K562 (cell line): ENCODE measurements around the gene MICAL2. TPM values are rescaled to one million over a fixed set of nuclear protein-coding genes. Genes with fewer than 3 reads are reported as not detected.

Source experiments
- ARID2 ChIP-seq: fragments of 450-650 bp; IDR thresholded peaks from 2 replicates; pipeline ENCODE4 v1.6.1; 2017; ENCODE audit warnings: antibody characterized with exemption, mild to moderate bottlenecking
- BRD9 ChIP-seq: fragments of 450-650 bp; IDR thresholded peaks from 2 replicates; pipeline ENCODE4 v1.6.1; 2018; ENCODE audit warnings: low read depth; ENCODE audit not compliant: partially characterized antibody
- CEBPZ ChIP-seq: fragments of 150-350 bp; IDR thresholded peaks from 2 replicates; pipeline ENCODE4 v1.6.1; 2014; ENCODE audit warnings: low read depth, mild to moderate bottlenecking, low read length, borderline replicate concordance
- FOXA1 ChIP-seq: fragments of 450-650 bp; IDR thresholded peaks from 2 replicates; pipeline ENCODE4 v1.6.1; 2016; ENCODE audit warnings: mild to moderate bottlenecking, borderline replicate concordance
- MCM2 ChIP-seq: fragments of 450-650 bp; IDR thresholded peaks from 2 replicates; pipeline ENCODE4 v1.6.1; 2017; ENCODE audit warnings: low read depth, mild to moderate bottlenecking
- PTRF ChIP-seq: fragments of 450-650 bp; IDR thresholded peaks from 2 replicates; pipeline ENCODE4 v1.6.1; 2016; ENCODE audit warnings: mild to moderate bottlenecking, missing genetic modification characterization, missing compliant biosample characterization
- RNF2 ChIP-seq: sonication (generic); IDR thresholded peaks from 2 replicates; pipeline ENCODE4 v1.6.1; 2016
- STAG1 ChIP-seq: sonication (generic); formaldehyde crosslinking; IDR thresholded peaks from 2 replicates; pipeline ENCODE4 v1.5.0; 2020; ENCODE audit warnings: missing genetic modification reagents, borderline replicate concordance
- THRAP3 ChIP-seq: fragments of 450-650 bp; IDR thresholded peaks from 2 replicates; pipeline ENCODE4 v1.6.1; 2016; ENCODE audit warnings: mild to moderate bottlenecking, inconsistent platforms, borderline replicate concordance
- XRCC5 ChIP-seq: fragments of 200-400 bp; formaldehyde crosslinking; IDR thresholded peaks from 2 replicates; pipeline ENCODE4 v1.6.1; 2017; ENCODE audit warnings: low read depth, mild to moderate bottlenecking, low read length
- ZKSCAN3 ChIP-seq: fragments of 250-450 bp; sonication (Bioruptor Pico); IDR thresholded peaks from 2 replicates; pipeline ENCODE4 v1.4.0; 2020
- ZNF124 ChIP-seq: sonication (generic); formaldehyde crosslinking; IDR thresholded peaks from 2 replicates; pipeline ENCODE4 v1.8.1; 2022; ENCODE audit warnings: missing genetic modification reagents
- ZNF277 ChIP-seq: fragments of 250-450 bp; sonication (Bioruptor Pico); IDR thresholded peaks from 2 replicates; pipeline ENCODE4 v1.8.0; 2022; ENCODE audit warnings: inconsistent platforms, mild to moderate bottlenecking, moderate library complexity, borderline replicate concordance
- ZNF324 ChIP-seq: fragments of 250-450 bp; sonication (Bioruptor Pico); IDR thresholded peaks from 2 replicates; pipeline ENCODE4 v1.4.0; 2020; ENCODE audit warnings: mild to moderate bottlenecking
- ZNF407 ChIP-seq: fragments of 450-650 bp; IDR thresholded peaks from 2 replicates; pipeline ENCODE4 v1.6.1; 2016; ENCODE audit warnings: low read depth
- ZNF561 ChIP-seq: fragments of 450-650 bp; formaldehyde crosslinking; conservative IDR thresholded peaks from 2 replicates; pipeline ENCODE4 v1.4.0; 2020; ENCODE audit warnings: mild to moderate bottlenecking, moderate library complexity
- polyA plus RNA-seq, 8 experiments: library from polyadenylated mRNA; depleted of rRNA in 4 of 8; stranded (reverse) in 5 of 8; unstranded in 3 of 8; fragments of >200 nt; fragmentation: Nextera tagmentation in 2 of 8; fragmentation: Illumina TruSeq in 1 of 8; extraction: Ambion mirVana in 2 of 8; extraction: Trizol in 1 of 8; gene quantifications; 2 replicates each; pipeline versions ENCODE4 v1.2.1 to v1.2.3, GENCODE V29; 2011 to 2014; ENCODE audit warnings: inconsistent platforms in 1 of 8, missing spikeins in 1 of 8
- total RNA-seq, 7 experiments: library from RNA; depleted of rRNA in 6 of 7; stranded (reverse); fragments of >200 nt in 6 of 7; fragmentation: Illumina TruSeq in 2 of 7; extraction: Trizol in 2 of 7; gene quantifications; 2 replicates each; pipeline versions ENCODE4 v1.2.1 to v1.2.3, GENCODE V29; 2011 to 2021; ENCODE audit warnings: low replicate concordance in 1 of 7

MICAL2 gene
- total and polyA plus RNA-seq, 9 of the 15 experiments (the other 6 are each of a cell fraction or from before 2014, with no cell fraction given), result 4.7 to 64.2 (median 33.6) TPM

- TF ChIP-seq XRCC5 (no peak), ZKSCAN3 (CRISPR knock-in tag) (no peak), ZNF561 (CRISPR knock-in tag) (no peak), RNF2 (peak; percentile 51; the same call in 1 of the 2 replicates), ZNF407 (peak; percentile 87), THRAP3 (no peak), MCM2 (no peak), ZNF324 (CRISPR knock-in tag) (no peak), FOXA1 (no peak), BRD9 (no peak), ARID2 (0 out of 2 replicates have a peak, but pooled peaks have one; percentile 14), PTRF (tag) (no peak), ZNF124 (CRISPR knock-in tag) (no peak), STAG1 (CRISPR knock-in tag) (no peak), ZNF277 (CRISPR knock-in tag) (no peak), CEBPZ (no peak)
These were observed 164.3 kb downstream of the MICAL2 start (continued) for GRCh38 chr11:12274558-12275197.
